Nephron (organoid): ENCODE results near the gene MACROD2.

Experiments used
- H3K27ac Mint-ChIP-seq, 3 experiments: 2 replicates each; pipeline ENCODE4 v1.8.0; 2020; ENCODE audit warnings: mixed read lengths in 3 of 3, mild to moderate bottlenecking in 2 of 3, moderate library complexity in 1 of 3
- H3K27me3 Mint-ChIP-seq: 2 replicates; pipeline ENCODE4 v1.8.0; 2021; ENCODE audit warnings: low read depth, mild to moderate bottlenecking, moderate library complexity, mixed read lengths
- H3K36me3 Mint-ChIP-seq: 2 replicates; pipeline ENCODE4 v1.8.0; 2020; ENCODE audit warnings: low read depth, mixed read lengths
- H3K4me1 Mint-ChIP-seq: 2 replicates; pipeline ENCODE4 v1.8.0; 2020; ENCODE audit warnings: mixed read lengths
- H3K4me3 Mint-ChIP-seq, 3 experiments: 2 replicates each; pipeline ENCODE4 v1.8.0; 2020; ENCODE audit warnings: mild to moderate bottlenecking in 3 of 3, mixed read lengths in 3 of 3, moderate library complexity in 2 of 3
- H3K9me3 Mint-ChIP-seq: 2 replicates; pipeline ENCODE4 v1.8.0; 2020; ENCODE audit warnings: mixed read lengths
- TF ChIP-seq, protein P1 (sequence below), 3 experiments: fragments of 200-600 bp; sonication (generic); IDR thresholded peaks; one replicate each; pipeline ENCODE4 v1.5.0; 2021; ENCODE audit warnings: antibody characterized with exemption in 3 of 3; ENCODE audit not compliant: unreplicated experiment in 3 of 3

Gene MACROD2

DNA sequence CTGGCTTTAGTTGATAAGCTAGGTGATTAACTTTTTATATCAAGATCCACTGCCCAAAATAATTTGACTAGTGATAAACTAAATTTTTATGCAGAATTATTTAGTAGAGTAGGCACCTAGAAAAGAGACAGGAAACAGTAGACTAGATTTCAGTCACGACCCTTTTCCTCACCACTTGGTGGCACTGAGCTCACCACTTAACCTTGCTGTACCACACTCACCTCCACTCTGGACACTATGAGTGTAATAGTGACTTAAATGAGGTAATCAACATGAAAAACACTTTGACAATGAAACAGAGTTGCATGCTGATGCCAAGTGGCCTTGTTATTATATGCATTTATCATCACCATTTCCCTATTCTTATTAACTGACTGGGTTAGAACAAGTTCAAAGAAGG is 1847.6 kb downstream of the MACROD2 start:
- Mint-ChIP-seq H3K4me1 (peaks cover 8% of the 10 kb centered on the region), H3K4me3 (no peak overlapping the region), H3K9me3 (peaks cover 11% of the 10 kb centered on the region), H3K27me3 (no peaks in the 10 kb centered on the region), H3K27ac (no peak overlapping the region), H3K36me3 (no peaks in the 10 kb centered on the region)
- TF ChIP-seq, protein P1, sequence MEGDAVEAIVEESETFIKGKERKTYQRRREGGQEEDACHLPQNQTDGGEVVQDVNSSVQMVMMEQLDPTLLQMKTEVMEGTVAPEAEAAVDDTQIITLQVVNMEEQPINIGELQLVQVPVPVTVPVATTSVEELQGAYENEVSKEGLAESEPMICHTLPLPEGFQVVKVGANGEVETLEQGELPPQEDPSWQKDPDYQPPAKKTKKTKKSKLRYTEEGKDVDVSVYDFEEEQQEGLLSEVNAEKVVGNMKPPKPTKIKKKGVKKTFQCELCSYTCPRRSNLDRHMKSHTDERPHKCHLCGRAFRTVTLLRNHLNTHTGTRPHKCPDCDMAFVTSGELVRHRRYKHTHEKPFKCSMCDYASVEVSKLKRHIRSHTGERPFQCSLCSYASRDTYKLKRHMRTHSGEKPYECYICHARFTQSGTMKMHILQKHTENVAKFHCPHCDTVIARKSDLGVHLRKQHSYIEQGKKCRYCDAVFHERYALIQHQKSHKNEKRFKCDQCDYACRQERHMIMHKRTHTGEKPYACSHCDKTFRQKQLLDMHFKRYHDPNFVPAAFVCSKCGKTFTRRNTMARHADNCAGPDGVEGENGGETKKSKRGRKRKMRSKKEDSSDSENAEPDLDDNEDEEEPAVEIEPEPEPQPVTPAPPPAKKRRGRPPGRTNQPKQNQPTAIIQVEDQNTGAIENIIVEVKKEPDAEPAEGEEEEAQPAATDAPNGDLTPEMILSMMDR (IDR thresholded peaks at IDR 0.05; ENCODE audit: unreplicated experiment in 3 of 3): no peak

DNA sequence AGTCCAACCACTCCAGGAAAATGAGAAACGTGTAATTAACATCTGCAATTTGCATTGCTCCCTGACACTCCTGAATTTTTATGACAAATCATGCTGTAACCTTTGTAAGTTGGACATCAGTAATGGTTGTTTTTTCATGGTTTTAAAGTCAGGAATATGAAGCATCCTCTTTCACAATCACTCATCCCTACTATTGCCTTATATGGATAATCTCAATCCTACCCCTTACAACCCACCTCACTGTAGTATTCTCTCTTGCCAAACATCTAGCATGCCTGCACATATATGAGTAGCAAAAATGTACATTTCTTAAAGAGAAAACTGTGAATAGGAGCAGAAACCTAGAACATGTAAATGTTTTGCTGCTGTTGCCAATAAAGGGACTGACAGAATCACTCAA is 1848.5 kb downstream of the MACROD2 start:
- TF ChIP-seq, protein P1 (IDR thresholded peaks at IDR 0.05; ENCODE audit: unreplicated experiment in 3 of 3): no peak
- Mint-ChIP-seq H3K4me3 (no peak overlapping the region), H3K27ac (peak overlapping the region in 1 of 3 experiments; percentile 4), H3K4me1 (peaks cover 13% of the 10 kb centered on the region), H3K9me3 (peaks cover 11% of the 10 kb centered on the region), H3K36me3 (no peaks in the 10 kb centered on the region), H3K27me3 (no peaks in the 10 kb centered on the region)

DNA sequence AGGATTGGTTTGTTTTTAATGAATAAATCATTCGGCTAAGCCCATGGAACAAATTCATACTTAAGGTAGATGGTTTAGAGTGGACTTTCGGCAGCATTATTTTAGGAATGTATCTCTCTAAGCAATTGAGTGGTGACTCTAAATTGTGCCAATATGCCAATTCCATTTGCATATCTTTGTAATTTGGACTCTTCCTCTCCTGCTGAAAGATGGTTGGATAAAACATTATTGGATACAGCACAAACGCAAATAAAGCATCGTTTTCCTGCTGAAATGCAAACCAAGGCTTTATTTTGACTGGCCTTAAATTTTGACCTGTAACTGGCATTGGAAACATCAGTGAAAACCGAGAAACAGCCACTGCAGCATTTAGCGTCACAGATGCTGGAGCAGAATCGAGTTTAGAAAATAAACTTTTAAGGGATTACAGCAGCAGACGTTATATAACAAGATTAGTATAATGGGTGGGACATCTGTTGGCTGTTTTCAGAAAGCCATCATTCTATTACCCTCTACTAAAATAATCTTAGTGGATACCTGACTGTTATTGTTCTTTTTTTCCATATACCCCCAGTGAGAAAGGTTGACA is 1852.0 kb downstream of the MACROD2 start:
- no peaks in the 10 kb centered on the region for H3K36me3 Mint-ChIP-seq
- TF ChIP-seq, protein P1 (IDR thresholded peaks at IDR 0.05; ENCODE audit: unreplicated experiment in 3 of 3): no peak
- H3K4me3 Mint-ChIP-seq: no peak overlapping the region
- H3K4me1 Mint-ChIP-seq: peaks cover 21% of the 10 kb centered on the region
- no peaks in the 10 kb centered on the region for H3K27me3 Mint-ChIP-seq
- H3K27ac Mint-ChIP-seq: no peak overlapping the region
- H3K9me3 Mint-ChIP-seq: peaks cover 13% of the 10 kb centered on the region

DNA sequence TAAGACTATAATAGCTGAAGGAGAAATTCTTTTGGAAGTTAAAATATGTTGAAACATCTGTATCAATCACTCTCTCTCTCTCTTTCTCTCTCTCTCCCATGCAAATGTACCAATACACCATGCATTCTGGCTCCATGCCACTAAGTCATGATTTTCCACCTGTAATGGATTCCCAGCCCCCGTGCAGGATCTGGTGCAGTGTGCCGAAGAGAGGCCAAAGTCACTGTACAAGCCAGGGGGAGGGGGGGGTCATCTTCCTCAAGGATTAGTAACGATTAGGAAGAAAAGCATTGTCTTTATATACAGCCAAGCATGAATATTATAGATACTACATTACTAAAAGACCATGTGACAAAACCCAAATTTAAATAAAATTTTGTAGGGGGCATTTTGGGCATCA is 1852.8 kb downstream of the MACROD2 start:
- Mint-ChIP-seq H3K4me3 (no peak overlapping the region), H3K27me3 (no peaks in the 10 kb centered on the region), H3K9me3 (peaks cover 13% of the 10 kb centered on the region), H3K4me1 (peaks cover 23% of the 10 kb centered on the region), H3K36me3 (no peaks in the 10 kb centered on the region), H3K27ac (no peak overlapping the region)
- TF ChIP-seq, protein P1 (IDR thresholded peaks at IDR 0.05; ENCODE audit: unreplicated experiment in 3 of 3): no peak

DNA sequence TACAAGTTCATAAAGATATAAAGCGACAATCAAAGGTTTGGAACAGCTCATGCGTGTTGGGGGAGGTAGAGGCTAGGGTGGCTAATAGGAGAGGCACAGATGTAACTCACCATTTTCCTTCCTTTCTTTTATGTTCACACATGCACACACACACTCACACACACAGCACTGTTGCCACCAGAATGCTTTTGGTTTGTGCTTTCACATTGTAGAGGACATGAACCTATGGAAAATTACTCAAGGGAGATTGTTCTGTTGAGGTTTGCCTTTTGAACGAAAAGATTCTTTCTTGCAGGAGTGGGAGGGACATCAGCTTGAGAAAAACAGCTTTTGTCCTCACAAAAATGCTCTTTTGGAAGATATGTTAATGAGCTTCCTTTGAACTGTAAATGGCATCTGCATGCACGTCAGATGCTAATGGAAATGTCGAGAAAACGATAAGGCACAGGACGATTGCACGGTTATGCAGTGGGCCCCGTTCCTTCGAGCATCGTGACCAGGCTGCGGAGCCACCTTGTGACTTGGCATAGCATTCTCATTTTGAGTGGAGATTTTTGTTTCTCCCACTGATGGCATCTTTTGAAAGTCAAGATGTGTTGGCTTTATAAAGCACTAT is 1853.8 kb downstream of the MACROD2 start:
- no peaks in the 10 kb centered on the region for H3K36me3 Mint-ChIP-seq
- H3K27me3 Mint-ChIP-seq: no peaks in the 10 kb centered on the region
- H3K9me3 Mint-ChIP-seq: peaks cover 13% of the 10 kb centered on the region
- H3K27ac Mint-ChIP-seq: no peak overlapping the region
- peaks cover 31% of the 10 kb centered on the region for H3K4me1 Mint-ChIP-seq
- H3K4me3 Mint-ChIP-seq: no peak overlapping the region
- TF ChIP-seq, protein P1 (IDR thresholded peaks at IDR 0.05; ENCODE audit: unreplicated experiment in 3 of 3): no peak
